GM19397 (cell line): ENCODE results near the gene NEO1.

Source experiments
- ATAC-seq: cut with Tn5 transposase; IDR thresholded peaks from one replicate; pipeline ENCODE4 v1.9.1; 2021; ENCODE audit warnings: mild to moderate bottlenecking, moderate library complexity; ENCODE audit not compliant: unreplicated experiment

The NEO1 gene

DNA sequence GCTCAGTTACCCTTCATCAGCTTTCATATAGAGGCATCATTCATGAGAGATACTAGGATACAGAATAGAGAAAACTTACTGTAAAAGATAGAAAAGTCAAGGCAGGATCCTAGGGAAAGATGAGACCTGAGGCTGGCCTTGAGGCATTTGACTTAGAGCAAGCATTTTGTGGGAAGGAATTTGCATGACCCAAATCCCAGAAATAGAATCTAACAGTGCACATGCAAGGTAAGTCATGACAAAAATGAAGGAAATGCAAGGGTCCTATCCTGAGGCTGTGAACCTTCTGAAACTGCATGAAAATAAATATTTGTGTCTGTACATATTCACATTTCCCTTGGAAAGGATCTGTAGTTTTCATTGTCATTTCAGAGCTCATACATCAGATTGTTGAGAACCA, 194.2 kb downstream of the NEO1 start:
- no peak for ATAC-seq

DNA sequence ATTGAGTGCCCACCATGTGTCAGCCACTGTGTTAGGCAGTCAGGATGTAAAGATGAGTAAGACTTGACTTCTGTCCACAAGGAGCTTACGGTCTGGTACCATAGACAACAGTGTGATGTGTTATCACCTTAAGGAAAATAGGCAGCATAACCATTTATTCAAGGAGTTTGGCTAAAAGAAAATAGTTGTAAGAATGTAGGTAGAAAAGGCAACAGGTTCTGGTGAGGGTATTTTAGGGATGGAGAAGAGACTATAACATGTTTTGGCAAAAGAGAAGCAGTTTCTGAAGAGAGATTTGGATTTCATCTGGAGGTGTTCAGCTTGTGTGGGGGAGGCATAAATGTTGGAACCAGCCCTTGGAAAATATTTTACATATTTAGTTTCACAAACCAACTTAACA, 194.6 kb downstream of the NEO1 start:
- ATAC-seq = no peak

DNA sequence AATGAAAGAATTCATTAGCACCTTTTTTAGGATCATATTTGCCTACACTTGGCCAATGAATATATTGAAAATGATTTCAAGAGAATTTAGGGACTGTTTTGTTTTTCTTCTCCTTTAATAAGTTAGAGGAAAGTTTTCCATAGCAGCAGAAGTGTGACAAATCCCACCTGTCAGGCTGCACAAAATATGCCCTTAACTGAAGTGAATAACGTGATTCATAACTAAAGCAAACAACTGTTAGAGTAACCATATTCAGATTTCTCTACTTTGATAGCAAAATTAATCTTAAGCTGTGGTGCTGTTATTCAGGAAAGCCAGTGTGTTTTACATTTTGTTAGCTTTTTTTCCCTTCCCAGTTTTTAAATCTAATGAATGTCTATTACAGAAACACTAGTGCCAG, 195.1 kb downstream of the NEO1 start:
- no peak for ATAC-seq

DNA sequence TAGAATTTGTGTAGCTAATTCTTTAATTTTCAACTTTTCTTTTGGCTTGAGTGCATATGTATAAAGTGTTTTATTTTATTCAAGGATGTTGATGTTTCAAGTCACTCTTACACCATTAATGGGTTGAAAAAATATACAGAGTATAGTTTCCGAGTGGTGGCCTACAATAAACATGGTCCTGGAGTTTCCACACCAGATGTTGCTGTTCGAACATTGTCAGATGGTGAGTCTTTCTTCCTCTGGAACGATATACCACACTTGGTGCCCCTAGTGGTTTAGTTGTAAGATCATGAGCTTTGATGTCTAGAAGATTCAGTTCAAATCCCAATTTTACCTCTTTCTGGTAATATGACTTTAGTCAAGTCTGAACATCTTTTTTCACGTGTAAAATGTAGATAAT, 197.2 kb downstream of the NEO1 start:
- no peak for ATAC-seq

DNA sequence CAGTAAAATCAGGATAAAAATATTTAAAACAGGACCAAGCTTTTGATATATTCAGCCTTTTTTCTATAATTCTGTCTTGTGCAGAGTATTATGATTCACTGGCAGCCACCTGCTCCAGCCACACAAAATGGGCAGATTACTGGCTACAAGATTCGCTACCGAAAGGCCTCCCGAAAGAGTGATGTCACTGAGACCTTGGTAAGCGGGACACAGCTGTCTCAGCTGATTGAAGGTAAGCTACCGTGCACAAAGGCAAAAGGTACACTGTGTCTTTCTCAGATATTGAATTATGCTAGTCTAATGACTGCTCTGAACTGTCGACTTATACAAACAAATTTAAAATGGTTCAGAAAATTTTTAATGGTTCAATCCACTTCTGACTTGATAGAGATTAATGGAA, 202.3 kb downstream of the NEO1 start:
- ATAC-seq = no peak

DNA sequence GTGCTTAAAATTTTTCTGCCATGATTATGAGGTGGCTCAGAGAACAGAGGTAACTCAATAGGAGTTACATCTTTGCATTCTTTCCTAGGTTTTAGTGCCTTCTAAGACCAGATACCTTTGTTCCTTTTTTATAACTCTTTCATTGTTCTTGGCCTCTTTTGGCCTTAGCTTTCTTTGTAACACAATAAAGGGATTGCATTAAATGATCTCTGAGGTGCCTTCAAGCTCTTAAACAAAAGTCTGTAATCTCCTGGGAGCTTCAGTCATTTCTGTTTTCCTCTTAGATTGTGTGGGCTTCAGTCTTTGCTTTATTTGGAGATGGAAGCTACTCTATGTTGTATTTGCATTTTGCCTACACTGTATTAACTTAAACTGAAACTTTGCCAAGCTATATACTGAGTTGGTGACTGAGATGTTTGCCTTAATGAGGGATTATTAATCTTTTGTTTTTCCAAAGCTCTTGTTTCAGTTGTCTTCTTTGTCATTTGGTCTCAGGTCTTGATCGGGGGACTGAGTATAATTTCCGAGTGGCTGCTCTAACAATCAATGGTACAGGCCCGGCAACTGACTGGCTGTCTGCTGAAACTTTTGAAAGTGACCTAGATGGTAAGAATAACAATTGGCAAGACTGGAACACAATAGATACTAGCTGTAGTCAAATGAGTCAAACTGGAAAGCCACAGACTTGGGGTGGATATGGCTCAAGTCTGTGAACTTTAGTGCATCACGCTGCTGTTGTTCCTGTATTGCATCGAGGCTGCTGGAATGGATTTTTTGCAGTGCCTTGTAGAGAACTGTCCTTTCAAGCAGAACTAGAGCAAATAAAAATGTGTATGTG, 206.2 kb downstream of the NEO1 start:
- no peak for ATAC-seq

DNA sequence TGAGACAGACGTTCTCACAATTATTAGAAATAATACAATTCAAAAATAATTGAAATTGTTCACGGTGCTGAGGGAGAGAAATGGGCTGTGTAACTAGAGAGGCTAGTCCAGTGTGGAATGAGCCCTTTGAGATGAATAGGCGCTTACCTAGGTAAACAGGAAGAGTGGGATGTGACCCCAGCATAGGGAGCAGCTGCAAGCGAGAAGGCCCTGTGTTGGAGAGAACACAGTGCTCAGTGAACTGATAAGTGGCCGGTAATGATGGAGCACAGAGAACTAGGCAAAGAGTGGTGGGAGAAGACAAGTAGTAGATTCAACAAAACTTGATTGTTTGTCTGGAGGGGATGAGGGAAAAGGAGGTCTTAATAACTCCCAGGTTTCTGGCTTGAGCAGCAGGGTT, 212.6 kb downstream of the NEO1 start:
- no peak for ATAC-seq

DNA sequence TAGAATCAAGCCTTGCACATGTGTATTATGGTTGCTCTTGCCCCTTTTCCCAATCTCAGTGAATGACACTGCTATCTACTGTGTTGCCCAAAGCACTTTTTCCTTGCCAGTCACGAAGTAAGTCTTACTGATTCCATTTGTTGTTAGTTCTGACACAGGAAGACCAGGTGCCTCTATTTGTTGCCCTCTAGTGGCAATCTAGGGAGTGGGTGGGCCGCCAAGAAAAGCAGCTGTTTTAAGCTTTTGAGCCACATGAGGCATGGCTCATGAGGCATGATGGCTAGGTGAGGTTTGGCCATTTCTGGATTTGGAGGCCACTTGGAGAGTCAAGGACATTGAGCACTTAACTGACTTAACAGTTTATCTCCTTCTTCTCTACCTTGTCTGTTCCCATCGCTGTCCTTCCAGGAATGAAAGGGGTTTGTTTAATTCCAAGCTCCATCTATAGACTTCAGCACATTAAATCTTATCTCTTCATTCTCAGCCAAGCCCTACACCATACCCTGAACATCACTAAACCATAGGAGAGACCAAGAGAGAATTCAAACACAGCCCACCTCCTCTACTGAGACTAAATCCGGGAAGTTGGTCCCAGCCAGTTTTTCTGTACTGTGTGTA, 213.4 kb downstream of the NEO1 start:
- no peak for ATAC-seq

DNA sequence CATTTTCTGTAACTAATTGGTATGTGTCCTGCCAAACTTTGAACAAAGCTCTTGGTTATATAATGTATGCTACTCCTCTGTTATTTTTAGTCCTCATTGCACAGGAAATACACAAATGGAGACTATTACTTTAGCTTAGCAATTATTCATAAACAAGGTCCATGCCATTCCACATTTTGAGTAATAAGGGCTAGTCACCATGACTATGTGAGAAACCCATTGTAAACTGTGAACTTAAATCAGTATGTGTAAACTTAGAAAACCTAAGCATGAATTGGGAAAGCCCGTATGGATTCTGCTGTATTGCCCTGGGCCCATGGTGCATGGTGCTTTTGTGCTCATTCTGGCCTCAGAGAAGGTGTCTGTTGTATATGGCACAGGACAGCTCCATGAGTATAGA, 216.2 kb downstream of the NEO1 start:
- no peak for ATAC-seq

DNA sequence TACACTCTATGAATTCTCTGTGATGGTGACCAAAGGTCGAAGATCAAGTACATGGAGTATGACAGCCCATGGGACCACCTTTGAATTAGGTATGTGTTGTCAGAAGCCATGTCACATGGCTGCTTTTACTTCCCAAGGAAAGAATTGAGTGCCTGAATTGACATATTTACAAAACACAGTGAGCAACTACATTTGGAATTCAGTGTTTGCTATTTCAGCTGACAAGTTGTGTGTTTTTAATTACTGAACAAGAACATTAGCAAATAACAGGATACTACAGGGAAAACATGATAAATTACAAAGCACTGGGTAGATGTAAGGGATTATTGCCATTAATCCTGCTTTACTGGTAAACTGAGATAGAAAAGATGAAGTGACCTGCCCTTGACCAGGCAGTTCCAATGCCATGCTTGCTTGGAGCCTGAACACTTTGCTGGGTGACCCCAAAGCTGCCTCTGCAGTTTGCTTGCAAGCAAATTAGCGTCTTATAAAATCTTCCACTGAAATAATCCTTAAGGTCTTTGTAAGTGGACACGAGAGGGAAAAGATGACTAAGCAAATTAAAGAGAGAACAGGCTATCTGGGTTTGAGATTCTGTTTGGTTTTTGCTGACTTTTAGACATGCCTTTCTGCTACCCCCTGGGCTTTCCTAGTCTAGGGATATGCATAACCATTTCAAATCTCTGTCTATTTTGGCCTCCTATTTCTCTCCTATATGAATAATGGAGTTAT, 218.3 kb downstream of the NEO1 start:
- ATAC-seq = no peak

DNA sequence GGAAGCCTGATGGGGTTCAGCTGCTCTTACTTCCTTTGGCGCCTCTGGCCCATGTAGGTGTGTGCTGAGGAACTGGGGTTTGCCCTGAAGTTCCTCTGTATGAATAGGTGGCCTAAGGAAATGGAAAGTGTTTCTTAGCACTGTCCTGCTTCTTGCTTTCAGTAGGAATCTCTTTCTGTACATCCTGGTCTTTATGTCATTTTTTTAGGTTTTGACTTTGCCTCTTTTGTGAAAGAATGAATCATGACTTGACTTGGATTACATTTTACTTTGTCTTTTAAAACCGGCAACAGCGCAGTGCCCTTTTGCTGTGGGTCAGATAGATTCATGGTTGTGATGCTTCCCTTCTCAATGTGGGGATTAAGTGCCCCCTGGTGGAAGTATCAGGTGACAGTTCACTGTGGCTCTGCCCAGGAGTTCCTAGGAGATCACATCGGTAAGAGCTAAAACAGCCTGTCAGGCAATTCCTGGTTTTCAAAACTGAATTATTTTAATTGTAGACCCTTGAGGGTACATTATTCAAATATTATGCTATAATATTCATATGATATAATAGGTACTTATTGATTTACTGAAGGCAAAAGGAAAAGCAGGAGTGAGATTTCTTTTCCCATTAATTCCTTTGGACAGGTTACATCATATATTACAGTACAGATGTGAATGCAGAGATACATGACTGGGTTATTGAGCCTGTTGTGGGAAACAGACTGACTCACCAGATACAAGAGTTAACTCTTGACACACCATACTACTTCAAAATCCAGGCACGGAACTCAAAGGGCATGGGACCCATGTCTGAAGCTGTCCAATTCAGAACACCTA, 221.1 kb downstream of the NEO1 start:
- no peak for ATAC-seq

DNA sequence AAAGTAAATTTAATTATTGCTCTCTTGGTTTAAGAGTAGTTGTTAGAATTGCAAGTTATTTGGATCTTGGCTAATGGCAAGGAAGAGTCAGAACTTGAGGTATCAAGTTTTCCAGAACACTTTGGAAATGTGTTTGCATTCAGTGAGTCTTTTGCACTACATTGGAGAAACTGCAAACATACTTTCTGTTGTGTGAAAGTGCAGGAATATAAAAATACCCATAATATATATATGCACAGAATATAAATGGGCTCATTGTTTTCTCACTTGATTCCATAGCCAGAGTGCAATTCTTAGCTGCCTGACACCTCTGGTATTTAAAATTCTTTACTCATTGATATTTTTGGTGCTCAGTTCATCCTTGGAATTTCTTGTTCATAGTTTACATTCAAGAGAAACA, 223.6 kb downstream of the NEO1 start:
- ATAC-seq = no peak

DNA sequence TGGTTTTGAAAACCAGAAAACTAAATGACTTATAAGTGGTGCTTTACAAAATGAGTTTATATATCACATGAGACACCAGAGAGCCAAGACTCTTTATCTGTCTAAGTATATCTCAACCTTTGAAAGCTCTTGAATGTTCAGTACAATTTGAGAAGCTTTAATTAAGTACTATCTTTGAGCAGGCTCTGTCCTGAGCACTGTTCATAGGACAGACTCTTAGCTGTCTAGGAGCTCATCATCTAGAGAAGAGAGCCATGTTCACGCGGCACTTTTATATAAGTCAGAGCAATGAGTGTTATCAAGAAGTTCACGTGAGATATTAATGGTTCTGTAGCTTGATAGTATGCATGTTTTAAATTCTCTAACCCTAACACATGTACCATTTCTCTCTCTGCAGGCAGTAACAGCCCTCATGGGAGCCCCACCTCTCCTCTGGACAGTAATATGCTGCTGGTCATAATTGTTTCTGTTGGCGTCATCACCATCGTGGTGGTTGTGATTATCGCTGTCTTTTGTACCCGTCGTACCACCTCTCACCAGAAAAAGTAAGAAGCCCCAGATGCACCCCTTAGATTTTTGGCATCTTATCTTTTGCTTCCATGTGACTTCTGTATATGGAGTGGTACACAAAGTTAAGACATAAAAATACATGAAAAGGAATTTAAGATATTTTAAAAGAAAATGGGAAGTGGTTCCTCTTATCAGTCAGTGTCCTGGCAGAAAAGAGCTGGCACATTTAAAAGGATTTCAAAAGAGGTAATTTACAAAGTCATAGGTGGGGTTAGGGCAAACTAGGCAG, 230.5 kb downstream of the NEO1 start:
- no peak for ATAC-seq

DNA sequence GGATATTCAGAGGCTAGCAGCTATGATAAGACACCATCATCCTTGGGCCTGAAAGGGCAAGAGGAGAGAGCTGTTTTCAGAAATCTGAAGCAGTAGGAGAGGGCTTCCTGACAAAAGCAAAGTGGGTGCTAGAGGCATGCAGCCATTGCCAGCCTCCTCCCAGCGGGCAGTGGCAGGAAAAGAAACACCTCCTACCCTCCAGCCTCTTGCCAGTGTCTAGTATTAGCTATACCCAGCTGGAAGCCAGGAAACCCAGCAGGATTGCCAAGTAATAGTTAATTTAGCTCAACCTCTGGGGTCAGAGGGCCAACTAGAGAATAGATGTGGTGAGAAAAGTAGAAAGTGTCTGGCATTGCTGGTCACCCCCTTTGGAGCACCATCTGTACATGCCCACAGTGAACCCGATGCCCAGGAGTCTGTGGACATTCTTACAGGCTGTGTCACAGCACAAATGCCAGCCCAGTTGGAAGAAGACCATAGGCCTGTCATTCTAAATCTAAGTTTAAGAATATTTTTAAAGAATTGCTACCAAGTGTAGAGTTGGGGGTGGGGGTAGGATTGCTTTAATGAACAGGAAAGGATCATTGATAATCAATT, 231.2 kb downstream of the NEO1 start:
- no peak for ATAC-seq

DNA sequence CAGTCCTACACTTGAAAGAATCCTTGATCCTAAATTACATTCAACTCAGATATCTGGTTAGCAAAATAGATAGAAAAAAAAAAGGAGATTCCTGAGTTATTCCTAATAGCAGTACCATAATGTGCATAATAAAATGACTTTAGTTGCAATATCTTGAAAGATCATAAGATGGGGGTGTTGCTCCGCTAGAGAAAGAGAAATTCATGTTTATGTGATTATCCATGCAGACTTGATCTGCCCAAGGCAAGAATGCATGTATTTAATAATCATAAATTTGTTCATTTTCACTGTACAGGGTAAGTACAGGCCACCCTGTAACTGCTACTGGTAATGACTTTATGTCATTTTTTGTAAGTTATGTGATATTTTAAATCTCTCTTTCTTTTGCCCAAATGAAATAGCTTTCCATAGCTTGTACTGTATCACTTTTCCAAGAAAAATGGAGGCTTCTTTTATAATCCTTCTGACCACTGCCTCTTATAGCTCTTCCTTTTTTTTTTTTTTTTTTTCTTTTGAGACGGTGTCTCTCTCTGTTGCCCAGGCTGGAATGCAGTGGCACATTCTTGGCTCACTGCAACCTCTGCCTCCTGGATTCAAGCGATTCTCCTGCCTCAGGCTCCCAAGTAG, 231.9 kb downstream of the NEO1 start:
- no peak for ATAC-seq

DNA sequence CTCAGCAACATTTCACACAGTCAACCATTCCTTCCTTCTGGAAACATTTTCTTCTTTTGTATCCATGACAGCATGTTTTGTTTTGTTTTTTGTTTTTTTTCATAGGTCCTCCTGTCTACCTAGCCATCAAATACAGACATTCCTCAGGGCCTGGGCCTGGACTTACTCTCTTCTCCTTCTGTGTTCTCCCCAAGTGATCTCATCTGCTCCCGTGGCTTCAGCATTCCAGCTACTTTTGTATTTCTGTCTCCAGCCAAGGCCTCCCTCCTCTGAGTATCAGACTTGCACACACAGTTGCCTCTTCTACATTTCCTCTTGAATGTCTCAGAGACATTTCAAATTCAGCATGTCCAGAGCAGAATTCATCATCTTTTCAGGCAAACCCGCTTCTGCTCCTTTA, 234.0 kb downstream of the NEO1 start:
- ATAC-seq = no peak

DNA sequence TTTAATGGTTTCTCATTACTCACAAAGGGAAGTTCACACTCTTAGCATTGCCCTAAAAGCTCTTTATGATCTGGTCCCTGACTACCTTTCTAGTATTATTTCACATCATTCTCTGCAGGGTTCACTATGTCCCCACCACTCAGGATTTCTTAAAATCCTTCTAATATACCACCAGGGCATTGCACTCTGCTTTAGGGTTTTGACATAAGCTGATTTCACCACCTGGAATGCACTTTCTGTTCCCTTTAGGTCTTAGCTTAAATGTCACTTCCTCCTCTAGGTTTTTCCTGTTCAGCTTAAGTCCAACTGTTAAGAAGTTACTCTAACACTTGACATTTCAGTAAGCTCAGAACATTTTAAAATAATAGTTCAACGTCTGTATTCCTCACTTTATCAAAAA, 234.8 kb downstream of the NEO1 start:
- ATAC-seq = no peak

DNA sequence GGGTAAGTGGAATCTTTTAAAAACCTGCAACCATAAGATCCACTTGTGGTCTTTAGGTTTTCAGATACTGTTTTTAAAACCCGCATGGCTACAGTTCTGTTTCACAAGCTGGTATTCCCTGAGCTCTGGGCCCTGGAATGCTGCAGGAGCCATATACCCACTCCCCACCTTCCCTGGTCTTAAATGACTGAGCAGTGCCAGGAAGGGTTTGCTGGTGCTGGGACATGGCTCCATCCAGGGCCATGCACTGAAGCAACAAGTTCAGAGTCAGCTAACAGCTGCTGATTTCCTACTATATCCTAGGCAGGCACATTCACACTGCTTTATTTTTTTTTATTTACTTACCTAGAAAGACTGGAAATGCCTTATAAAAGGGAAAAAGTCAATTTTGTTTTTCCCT, 239.2 kb downstream of the NEO1 start:
- no peak for ATAC-seq

DNA sequence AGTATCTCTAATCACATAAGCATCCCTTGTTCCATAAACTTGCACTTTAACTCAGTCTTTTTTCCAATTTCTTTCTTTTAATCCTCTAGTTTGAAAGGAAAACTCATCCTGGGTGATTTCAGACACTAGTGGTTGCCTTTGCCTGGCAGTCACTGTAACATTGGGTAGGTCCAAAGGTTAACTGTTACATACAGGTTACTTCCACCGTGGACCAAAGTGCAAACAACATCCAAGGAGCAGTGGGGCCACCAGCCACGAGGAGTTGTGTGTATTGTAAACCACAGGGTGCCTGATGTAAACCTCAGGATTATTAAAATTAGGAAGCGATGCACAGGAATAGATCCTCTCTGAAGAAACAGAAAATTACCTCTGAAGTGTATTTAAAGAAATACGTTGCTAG, 241.5 kb downstream of the NEO1 start:
- ATAC-seq = no peak
